Dermis microvascular lymphatic vessel endothelial cell (primary cell): ENCODE data around the gene CFC1. TPM values are rescaled to one million over a fixed set of nuclear protein-coding genes. Genes with fewer than 3 reads are reported as not detected.
"Not testable (repeated sequence)": the region's sequence is repeated elsewhere in the genome, so short reads cannot be mapped to it uniquely, and the experiment has no call there.

ENCODE experiments used
- DNase-seq, 2 donors: peaks; one replicate each; pipeline versions ENCODE4 v3.0.0 to v3.0.0-alpha.2; 2010; ENCODE audit warnings: low read depth in 2 of 2
- total RNA-seq: library from RNA; depleted of rRNA; stranded (reverse); fragments of >200 nt; gene quantifications from 2 replicates; pipeline ENCODE4 v1.2.1, GENCODE V29; 2014

CFC1 gene
- total RNA-seq, result not detected in 2 replicates

GRCh38 chr2:130599393-130599792 is at the start of gene CFC1:
Gene CFC1, minus strand, starts transcription at chr2:130599575. Its CDS starts 288 bp downstream, at chr2:130599287.
- DNase-seq, result not testable (repeated sequence)

- not testable (repeated sequence) for DNase-seq
Observed at GRCh38 chr2:130641688-130642087, 42.3 kb upstream of the CFC1 start.

DNA sequence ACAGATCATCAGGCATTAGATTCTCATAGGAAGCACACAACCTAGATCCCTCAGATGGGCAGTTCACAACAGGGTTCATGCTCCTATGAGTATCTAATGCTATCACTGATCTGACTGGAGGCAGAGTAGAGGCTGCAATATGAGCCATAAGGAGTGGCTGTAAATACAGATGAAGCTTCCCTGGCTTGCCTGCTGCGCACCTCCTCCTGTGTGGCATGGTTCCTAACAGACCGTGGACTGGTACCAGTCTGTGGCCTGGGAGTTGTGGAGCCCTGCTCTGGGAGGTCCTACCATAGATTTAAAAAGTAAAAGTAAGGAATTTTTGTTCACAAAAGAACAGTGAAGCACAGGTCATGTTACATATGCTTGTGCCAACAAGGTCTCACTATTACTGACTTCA is 39.6 kb upstream of the CFC1 start:
- DNase-seq, result not testable (repeated sequence)

GRCh38 chr2:130628784-130629475 is 29.6 kb upstream of the CFC1 start:
- DNase-seq, result not testable (repeated sequence)

GRCh38 chr2:130611140-130611539 is 11.8 kb upstream of the CFC1 start, which contains the start of gene POTEJ:
Gene POTEJ, plus strand, starts transcription at chr2:130611440. Its CDS starts 93 bp downstream, at chr2:130611533.
- not testable (repeated sequence) for DNase-seq

GRCh38 chr2:130610486-130610885 is 11.1 kb upstream of the CFC1 start:
- not testable (repeated sequence) for DNase-seq

GRCh38 chr2:130609002-130609920 is 9.9 kb upstream of the CFC1 start:
- not testable (repeated sequence) for DNase-seq

DNA sequence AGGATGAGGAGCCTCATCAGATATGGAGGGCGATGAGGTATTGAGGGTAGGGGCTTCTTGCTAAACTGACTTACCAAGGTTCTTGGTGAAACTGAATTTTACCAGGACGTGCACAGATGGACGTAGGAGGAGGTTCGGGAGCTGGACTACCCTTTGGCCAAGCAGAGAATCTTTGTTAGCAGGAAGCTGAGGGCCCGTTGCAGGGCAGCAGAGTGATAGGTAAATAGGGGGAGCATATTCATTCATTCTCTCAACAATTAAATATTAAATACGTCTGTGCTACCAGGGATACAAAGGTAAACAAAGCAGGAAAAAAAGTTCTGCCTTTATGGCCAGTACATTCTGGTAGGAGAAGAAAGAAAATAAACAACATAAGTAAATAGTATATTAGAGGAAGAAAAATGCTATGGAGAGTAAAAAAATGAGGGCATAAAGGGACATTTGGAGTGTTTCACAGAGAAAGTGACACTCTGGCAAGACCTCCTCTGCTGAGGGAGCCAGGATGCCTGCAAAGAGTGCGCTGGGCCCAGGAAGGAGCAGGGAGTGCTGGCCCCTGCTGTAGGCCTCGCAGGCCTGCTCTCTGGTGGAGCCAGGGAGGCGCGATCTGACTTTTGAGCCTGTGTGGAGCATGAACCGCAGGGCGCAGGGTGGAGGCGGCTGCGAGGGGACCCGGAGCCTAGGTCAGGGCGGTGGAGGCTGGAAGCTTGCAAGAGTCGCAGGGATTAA is 9.1 kb upstream of the CFC1 start:
- not testable (repeated sequence) for DNase-seq

DNA sequence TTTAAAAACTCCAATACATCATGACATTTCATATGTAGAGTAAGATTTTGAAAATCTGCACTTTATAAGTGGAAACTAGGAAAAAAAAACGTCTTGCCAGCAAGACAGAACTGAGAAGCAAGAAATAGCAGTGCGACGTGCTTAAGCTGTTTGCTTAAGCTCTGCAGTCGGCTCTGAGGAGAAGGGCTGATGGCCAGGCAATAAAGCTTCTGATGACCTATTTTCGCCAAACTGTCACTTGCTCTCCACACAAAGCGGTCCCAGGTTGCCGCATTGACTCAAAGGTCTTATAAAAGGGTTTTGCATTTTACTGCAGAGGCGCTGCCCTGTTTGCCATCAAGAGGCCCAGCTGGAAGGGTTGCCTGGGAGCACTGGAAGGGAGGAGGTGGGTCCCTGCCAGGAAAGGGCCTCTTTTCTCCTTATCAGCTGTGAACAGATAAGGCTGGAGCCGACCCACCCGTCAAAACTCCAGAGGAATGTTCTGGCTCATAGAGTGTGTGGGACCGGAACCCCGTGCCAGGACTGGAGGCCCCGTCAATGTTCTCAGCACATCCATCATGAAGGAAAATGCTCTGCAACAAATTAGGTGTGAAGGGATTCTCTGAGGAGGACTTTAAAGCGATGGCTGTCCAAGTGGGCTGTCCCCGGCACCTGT is 2.4 kb upstream of the CFC1 start:
- DNase-seq, result not testable (repeated sequence)

- not testable (repeated sequence) for DNase-seq
Observed at GRCh38 chr2:130599926-130600325, 551 bp upstream of the CFC1 start.

- DNase-seq, result not testable (repeated sequence)
Observed at GRCh38 chr2:130598463-130598862, 912 bp downstream of the CFC1 start.

- DNase-seq, result not testable (repeated sequence)
Observed at GRCh38 chr2:130597994-130598393, 1.4 kb downstream of the CFC1 start.

DNA sequence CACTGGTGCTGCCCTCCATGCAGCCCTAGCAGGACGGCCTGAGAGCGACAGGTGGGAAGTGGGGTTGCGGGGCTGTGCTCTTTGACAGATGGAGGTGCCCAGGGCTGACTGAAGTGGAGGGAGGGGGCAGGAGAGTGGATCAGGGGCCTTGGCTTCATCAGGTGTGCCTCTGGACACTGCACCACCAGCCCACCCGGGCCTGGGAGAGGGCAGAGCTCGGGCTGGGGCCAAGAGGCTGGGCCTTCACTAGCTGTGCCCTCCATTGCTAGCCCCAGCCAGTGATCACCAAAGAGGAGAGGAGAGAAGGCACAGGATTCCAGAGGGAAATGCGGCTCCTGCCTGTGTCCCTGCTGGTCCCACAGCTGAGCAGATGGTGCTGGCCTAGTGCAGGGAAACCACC is 2.6 kb downstream of the CFC1 start:
- not testable (repeated sequence) for DNase-seq

DNA sequence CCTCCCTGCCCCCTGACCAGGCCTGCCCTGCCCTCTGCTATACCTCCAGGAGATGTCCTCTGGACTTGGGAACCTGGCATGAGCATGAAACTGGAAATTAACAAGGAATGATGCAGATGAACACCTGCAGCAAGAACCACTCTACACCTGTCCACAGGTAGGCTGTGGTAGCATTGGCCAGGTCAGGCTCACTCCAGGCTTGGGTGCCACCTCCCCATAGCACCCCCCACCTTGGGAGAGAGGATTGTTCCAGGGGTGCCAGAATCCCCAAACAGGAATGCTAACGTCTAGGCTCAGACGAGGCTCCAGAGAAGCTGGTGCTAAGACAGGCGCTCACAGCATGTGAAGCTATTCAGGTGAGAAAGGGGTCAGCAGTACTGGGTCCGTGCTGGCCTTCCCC is 5.4 kb downstream of the CFC1 start:
- not testable (repeated sequence) for DNase-seq

DNA sequence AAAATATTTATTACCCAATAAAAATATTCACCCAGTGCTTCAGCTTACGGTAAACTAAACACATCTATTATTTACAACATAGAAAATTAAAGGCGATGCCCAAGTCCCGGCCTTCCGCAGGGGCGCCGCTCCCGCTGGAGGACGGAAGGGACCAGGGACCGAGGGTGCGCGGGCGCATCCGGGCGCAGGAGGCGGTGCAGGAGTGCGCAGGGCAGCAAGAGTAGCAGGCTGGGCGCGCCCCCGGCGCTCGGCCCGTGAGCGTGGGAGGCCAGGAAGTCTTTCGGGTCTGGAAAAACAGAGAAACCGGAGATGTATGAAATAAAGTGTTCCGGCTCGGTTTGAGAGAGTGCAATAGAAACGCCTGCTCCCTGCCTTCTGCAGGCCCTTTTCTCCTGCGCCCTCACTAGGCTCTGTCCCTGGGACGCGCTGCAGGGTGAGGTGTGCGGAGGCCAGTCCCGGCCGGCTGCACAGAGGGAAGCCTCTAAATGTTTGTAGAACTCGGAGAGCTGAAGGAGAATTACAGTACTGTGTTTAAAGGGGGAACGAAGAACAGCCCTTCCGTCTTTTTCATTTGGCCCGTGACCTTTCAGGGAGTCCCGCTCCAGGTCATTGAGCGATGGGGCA is 6.5 kb downstream of the CFC1 start:
- DNase-seq, result not testable (repeated sequence)

DNA sequence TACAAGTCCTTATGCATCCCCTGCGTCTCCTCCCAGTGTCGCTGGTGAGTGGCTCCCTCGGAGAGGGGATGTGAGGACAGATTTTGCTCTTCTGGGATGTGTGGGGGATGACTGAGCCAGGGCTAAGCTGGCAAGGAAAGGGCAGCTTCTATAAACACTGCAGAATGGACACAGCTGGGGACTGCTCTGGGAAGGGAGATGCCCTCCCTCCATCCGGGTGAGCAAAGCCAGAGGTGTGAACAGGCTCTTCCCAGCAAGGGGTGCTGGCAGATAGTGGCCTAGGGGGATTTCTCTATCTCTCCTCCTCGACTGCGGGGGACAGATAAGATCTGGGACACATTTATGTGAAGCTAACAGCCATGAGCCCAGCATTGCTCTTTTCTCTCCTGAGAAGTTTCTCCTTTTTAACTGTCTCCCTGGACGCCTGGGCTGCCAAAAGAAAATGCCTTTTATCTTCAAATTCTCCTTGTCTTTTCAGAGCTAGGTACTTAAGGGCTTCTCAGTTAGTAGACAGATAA is 8.5 kb downstream of the CFC1 start:
- DNase-seq, result not testable (repeated sequence)

GRCh38 chr2:130590170-130590841 is 9.1 kb downstream of the CFC1 start:
- DNase-seq, result not testable (repeated sequence)

GRCh38 chr2:130588688-130589458 is 10.5 kb downstream of the CFC1 start:
- not testable (repeated sequence) for DNase-seq

- not testable (repeated sequence) for DNase-seq
Observed at GRCh38 chr2:130584726-130585125, 14.6 kb downstream of the CFC1 start.
